ENCODE measurements around the gene ANO7.
A peak's percentile ranks its signal among the peaks of the same experiment; 100 is the strongest.

ANO7 gene

DNA sequence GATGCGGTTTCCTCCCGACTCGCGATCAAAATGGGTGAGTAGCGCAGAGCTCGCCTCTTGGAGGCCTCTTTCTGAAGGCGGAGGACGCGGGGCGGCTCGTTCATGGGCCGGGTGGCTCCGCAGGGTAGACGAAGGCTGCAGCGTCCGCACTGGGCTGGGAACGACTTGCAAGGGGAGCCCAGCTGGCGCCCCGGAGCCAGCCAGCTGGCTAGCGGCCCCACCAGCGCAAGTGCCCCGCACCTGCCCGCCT is 38.9 kb upstream of the ANO7 start:
- TF ChIP-seq REST (IDR thresholded peaks at IDR 0.05; ENCODE audit: insufficient read depth in 1 of 2, low read depth in 2 of 2, low read length in 2 of 2) (no peak), POLR2AphosphoS5 (IDR thresholded peaks at IDR 0.05; ENCODE audit: low read depth, low read length) (no peak), SIN3A (IDR thresholded peaks at IDR 0.05; ENCODE audit: borderline replicate concordance, insufficient read depth, low read length) (no peak), FOXP2 (optimal IDR thresholded peaks at IDR 0.05; ENCODE audit: borderline replicate concordance, extremely low read depth, extremely low read length, insufficient read depth) (no peak), TAF1 (IDR thresholded peaks at IDR 0.05; ENCODE audit: borderline replicate concordance, insufficient read depth, low read length) (no peak)

DNA sequence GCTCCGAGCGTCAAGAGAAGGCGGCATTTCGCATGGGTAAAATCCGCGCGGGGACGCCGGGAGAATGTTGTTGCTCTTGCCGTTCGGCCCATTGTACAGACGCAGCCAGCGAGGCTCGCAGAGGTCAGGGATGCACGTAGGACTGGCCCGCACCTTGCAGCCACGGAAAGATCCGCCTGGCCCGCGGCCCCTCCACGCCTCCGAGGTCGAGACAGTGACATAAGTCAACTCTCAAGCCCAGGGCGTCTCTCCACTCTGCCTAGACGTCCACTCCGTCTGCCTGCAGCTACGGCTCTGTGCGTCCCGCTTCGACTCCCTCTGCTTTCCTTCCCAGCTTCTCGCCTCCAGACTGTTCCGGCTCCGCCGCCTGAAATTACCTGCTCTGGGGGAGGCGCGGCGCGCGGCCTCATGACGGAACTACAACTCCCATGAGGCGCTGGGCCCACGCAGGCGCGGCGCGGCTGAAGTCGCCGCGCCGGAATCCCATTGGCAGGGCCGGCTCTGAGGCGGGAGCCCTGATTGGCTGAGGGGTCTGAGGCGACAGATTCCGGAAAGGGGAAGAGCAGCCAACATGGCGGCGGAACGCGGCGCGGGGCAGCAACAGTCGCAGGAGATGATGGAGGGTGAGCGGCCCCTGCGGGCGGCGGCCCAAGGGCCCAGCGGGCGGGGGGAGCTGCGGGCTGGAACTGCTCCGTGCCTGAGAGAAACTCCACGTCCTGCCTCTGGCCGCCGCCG is 38.4 kb upstream of the ANO7 start, which contains the start of gene PPP1R7:
Gene PPP1R7, plus strand, starts transcription at position 543 of the 735 bp plus-strand sequence. Its CDS starts 29 bp downstream, at position 572.
- TF ChIP-seq TAF1 (IDR thresholded peaks at IDR 0.05; ENCODE audit: borderline replicate concordance, insufficient read depth, low read length) = 0 out of 2 replicates have a peak, but pooled peaks have one; percentile 71
- TF ChIP-seq REST (IDR thresholded peaks at IDR 0.05; ENCODE audit: insufficient read depth in 1 of 2, low read depth in 2 of 2, low read length in 2 of 2) = no peak
- TF ChIP-seq POLR2AphosphoS5 (IDR thresholded peaks at IDR 0.05; ENCODE audit: low read depth, low read length) = peak; percentile 58; the same call in 1 of the 2 replicates
- TF ChIP-seq FOXP2 (optimal IDR thresholded peaks at IDR 0.05; ENCODE audit: borderline replicate concordance, extremely low read depth, extremely low read length, insufficient read depth) = peak; percentile 10
- no peak for TF ChIP-seq SIN3A (IDR thresholded peaks at IDR 0.05; ENCODE audit: borderline replicate concordance, insufficient read depth, low read length)

DNA sequence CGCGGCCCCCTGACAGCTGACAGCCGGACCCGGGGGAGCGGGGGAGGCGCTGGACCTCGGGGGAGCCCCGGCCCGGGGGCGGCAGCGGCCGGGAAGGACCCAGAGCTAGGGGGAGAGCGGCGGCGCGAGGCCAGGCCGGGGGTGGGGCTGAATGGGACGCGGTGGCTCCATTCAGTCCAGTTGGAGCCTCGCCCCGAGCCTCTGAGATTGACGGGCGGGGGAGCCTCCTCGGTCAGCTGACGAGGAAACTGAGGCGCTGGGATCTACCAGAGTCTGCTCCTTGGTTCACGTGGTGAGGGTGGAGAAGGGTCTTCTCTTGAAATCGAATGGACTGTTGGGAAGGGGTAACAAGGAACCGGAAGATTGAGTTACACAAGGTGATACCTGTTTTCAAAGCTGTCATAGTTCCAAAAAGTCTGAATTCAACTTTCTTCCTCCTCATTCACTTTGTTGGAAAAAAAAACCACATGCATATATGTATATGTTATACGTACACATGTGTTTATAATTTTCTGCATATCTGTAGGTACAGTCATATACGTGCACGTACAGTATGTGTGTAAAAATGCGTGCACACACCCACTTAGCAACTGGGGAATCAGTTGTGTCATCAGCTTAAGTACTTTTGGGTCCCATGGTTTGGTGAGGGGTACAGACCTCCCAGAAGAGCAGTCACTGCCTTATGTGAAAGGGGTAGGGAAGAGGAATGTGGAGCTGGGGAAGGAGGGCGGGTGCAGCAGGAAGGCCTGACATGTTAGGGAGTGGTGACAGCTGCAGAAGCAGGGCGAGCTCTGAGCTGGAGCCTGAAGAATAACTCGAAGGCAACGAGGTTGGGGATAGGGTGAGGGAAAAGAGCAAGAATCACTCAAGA is 37.6 kb upstream of the ANO7 start:
- TF ChIP-seq SIN3A (IDR thresholded peaks at IDR 0.05; ENCODE audit: borderline replicate concordance, insufficient read depth, low read length) (no peak), POLR2AphosphoS5 (IDR thresholded peaks at IDR 0.05; ENCODE audit: low read depth, low read length) (no peak), REST (IDR thresholded peaks at IDR 0.05; ENCODE audit: insufficient read depth in 1 of 2, low read depth in 2 of 2, low read length in 2 of 2) (no peak), TAF1 (IDR thresholded peaks at IDR 0.05; ENCODE audit: borderline replicate concordance, insufficient read depth, low read length) (no peak; the same call in 1 of the 2 replicates), FOXP2 (optimal IDR thresholded peaks at IDR 0.05; ENCODE audit: borderline replicate concordance, extremely low read depth, extremely low read length, insufficient read depth) (no peak)

- no peak for TF ChIP-seq TAF1 (IDR thresholded peaks at IDR 0.05; ENCODE audit: borderline replicate concordance, insufficient read depth, low read length)
- TF ChIP-seq SIN3A (IDR thresholded peaks at IDR 0.05; ENCODE audit: borderline replicate concordance, insufficient read depth, low read length) = no peak
- no peak for TF ChIP-seq FOXP2 (optimal IDR thresholded peaks at IDR 0.05; ENCODE audit: borderline replicate concordance, extremely low read depth, extremely low read length, insufficient read depth)
- no peak for TF ChIP-seq REST (IDR thresholded peaks at IDR 0.05; ENCODE audit: insufficient read depth in 1 of 2, low read depth in 2 of 2, low read length in 2 of 2)
- no peak for TF ChIP-seq POLR2AphosphoS5 (IDR thresholded peaks at IDR 0.05; ENCODE audit: low read depth, low read length)
These were observed 36.4 kb upstream of the ANO7 start for GRCh38 chr2:241151934-241152660.
